NCI-H146 treated with DMSO at 0.1 percent for 48 hours (cell line): ENCODE data around the gene AREL1.

Source experiments
- DNase-seq: peaks from one replicate; lab custom pipeline; 2025; ENCODE audit not compliant: unreplicated experiment; lab: John Stamatoyannopoulos, UW

Gene AREL1

DNA sequence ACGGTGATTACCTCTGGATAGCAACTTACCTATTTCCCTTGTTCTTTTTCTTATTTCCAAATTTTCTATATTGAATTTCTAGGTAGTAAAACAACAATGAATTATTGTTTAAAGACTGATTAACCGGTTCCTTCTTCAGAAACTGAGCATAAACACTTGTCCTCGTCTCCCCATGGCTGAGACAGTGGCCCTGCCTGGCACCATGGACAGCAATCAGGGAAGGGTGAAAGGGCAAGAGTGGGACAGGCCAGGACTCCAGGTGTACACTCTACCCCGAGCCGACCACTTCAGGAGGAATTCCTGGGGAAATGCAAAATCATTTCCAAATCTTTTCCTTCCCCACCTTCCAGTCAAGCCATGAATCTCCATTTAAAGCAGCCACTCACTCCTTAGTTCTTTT, 52.0 kb downstream of the AREL1 start:
- no peak for DNase-seq

GRCh38 chr14:74660167-74660566, 52.7 kb downstream of the AREL1 start:
- DNase-seq, result no peak

DNA sequence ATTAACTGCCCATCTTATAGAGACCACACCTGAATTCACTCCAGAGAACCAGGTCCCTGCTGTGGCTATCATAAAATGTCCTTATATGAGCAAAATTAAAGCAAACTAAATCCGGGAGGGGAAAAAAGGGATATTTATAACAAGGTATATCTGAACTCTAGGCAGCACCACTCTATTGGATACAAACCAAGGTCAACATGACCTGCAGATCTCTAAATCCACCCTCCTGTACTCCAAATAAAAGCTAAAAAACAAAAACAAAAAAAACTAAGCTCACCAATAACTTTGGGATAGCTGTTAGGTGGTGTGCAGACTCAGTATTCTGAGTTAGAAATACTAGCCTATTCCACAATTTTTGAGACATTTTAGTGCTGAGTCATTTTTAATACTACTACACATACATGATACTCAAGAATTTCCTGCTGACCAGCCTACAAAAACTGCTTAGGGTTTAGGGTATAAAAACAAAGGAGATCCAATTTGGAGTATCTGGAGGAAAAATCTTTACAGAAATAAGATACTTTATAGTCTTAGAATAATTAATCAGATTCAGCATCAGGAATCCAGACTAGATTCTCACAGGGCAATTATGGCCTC, 54.2 kb downstream of the AREL1 start:
- no peak for DNase-seq

- no peak for DNase-seq
Measured at GRCh38 chr14:74656964-74657363, 55.9 kb downstream of the AREL1 start.

- no peak for DNase-seq
Measured at GRCh38 chr14:74655599-74656395, 57.1 kb downstream of the AREL1 start.

- DNase-seq, result no peak
Measured at GRCh38 chr14:74654931-74655330, 57.9 kb downstream of the AREL1 start.

DNA sequence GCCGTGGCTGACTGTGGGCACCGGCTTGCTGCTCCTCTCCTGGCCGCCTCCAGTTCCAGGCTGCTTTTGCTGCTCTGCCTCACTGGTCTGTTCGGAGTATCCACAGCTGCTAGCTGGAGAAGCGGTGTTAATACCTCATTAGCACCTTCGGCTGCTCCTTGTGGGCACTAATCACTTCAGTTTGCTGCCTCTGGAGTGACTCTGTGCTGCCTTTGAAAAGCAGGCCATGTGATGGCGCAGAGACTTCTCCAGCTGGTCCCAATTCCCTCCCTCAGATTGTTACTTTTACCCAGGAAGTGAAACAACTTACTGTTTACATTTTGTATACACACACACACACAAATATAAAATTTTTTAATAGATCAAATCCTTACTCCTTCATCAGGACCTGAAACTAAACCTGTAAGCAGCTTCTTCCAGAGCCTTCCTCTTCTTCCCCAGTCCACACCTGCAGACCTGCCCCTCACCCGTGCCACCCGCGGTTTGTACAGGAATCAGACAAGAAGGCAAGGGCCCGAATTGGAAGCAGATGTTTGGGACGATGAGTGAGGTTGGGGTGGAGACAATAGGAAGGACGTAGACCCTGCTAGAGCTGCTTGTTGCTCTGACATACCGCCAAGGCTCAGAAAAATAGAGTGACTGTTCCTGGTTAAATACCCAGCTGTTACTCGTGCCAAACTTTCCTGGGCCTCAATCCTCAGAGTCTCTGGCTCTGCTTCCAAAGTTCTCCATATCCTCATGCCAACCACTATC, 59.3 kb downstream of the AREL1 start:
- DNase-seq, result no peak

- no peak for DNase-seq
Measured at GRCh38 chr14:74652541-74652940, 60.3 kb downstream of the AREL1 start.

GRCh38 chr14:74650927-74651686, 61.8 kb downstream of the AREL1 start:
- DNase-seq, result no peak

- no peak for DNase-seq
Measured at GRCh38 chr14:74649673-74650072, 63.2 kb downstream of the AREL1 start.

DNA sequence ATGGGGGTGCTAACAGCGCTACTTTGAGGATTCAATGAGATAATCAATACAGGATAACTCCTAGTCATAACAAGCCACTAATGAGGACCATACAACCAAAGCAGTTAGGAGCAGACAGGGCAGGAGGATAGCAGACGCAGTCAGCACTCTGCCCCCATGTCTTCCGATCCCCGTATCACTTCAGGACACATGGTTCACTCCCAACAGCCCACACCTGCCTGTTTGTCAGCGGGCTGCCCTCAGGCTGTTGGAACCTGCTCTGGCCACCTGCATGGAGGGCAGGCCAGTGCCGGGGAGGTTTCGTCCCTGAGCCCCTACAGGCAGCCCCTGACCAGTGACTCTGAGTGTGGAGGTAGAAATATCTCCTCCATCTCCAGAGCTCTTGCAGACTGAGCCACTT, 63.7 kb downstream of the AREL1 start:
- no peak for DNase-seq

DNA sequence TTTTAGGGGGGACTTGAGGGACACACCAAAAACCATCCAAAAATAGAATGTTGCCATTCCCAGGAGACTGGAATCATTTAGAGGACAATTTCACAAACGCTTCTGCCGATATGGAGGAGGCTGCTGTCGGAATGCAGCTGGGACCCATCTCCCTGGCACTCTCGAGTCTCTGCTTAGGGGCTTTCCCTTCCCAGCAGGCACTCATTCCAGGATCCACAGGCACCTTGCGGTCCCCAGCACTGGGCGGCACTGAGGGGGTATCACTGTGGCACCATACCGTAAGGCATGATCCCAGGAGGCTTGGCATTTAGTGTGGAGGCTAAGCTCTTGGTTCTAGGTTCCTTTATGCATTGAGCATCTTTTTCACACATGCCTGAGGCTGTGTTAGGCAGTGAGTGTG, 64.3 kb downstream of the AREL1 start:
- DNase-seq, result no peak

DNA sequence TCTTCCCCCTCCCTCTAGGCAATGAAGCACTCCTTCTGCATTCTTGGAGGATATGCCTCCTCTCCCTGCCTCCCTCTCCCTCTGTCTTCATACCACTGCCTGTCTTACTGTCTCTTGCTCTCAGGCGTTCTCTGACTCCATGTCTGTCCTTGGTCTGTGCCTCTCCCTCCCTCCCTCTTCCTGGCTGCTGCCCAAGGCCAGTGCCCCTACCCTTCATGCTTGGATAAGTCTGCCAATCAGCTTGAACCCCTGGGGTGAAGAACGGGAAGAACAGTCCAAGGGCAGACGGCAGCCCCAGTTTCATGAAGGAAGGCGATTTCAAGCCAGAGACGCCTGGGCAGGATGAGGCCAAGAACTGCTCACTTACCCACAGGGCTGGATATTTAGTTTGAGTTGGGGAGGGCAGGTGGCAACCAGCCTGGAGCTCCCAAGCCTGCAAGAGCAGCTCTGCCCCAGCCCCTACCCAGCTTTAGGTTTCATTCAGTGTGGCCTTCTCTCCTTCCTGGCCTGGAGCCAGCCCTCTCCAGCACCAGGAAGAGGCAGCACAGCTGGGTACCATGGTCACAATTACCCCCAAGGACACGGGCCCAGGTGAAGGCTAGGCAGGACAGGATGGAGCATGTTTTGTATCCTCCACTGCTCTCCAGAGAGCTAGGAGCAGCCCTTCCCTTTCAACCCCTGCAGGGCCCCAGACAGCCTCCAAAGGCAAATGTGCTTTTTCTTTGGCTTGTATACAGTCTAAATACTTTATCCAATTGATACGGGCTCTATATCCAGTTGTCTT, 65.0 kb downstream of the AREL1 start:
- peak; percentile 58 for DNase-seq

DNA sequence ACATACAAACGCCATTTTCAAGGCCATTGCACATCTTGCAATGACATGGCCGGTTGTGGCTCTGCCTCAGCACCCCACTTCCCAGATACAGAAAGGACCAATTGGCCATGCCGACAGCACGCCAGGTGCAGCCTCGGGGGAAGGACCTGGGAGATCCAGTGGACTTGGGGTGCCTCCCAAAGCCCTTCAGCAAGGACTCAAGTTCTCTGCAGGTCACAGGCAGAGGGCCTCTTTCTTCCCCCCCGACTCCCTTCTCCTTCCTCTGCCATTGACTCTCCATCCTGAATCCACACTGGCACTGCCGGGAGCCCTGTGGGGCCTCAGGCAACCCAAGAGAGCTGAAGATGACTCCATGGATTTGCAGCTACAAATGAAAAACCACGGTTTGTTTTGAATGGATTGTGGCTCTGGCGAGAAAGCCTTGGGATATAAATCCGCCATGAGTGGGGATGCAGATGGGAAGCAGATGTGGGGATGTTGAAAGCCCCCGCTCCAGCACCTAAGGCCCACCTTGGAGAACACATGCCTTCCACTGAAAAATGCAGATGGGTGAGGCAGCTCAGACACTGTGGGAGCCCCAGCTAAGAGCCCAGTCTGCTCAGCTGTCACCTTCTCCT, 65.7 kb downstream of the AREL1 start:
- no peak for DNase-seq

GRCh38 chr14:74645756-74646470, 67.0 kb downstream of the AREL1 start:
- DNase-seq, result no peak

- DNase-seq, result no peak
Measured at GRCh38 chr14:74645244-74645643, 67.6 kb downstream of the AREL1 start.

DNA sequence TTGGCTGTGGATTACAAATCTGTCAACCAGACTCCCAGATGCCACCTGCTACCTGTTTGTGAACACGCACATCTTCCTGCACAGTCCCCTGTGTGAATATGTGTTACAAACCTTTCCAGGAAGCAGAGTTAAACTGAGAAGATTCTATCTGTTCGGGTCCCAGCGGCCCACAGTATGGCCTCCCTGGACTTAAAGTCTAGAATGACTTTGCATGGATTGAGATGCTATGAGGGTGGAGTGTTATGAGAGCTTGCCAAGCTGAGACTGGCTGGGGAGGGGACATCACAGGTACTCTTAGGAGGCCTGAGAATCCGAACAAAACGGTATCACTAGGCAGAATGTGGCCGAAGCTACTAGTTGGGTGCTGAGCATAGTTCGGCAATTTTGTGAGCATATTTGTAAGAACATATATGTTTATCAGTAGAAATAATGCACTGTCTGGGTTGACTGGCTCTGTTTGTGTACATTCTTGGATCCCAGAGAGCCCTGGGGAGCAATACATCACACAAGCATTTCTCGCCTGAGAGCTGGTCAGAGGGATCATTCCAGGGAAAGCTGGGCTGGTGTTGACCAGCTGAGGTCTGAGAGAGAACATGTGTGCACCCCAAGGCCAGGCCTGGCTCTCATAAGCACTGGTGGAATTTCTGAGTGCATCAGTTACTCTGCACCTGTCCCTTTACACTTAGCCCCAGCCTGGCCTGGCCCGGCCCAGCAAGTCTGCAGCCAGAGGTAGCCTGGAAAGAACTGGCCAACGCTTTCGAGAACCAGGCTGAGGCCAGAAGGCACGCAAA, 71.1 kb downstream of the AREL1 start:
- DNase-seq, result no peak

- no peak for DNase-seq
Measured at GRCh38 chr14:74638966-74639365, 73.9 kb downstream of the AREL1 start.

GRCh38 chr14:74638066-74638465, 74.8 kb downstream of the AREL1 start:
- no peak for DNase-seq
